IMR-90 (cell line): ENCODE results near the gene GGT6.

Experiments used
- MAFK ChIP-seq: IDR thresholded peaks from 2 replicates; pipeline ENCODE4 v1.6.1; 2012; ENCODE audit warnings: low read depth, low read length, improper control_type of control experiment
- MXI1 ChIP-seq: IDR thresholded peaks from 2 replicates; pipeline ENCODE4 v1.6.1; 2012; ENCODE audit warnings: low read depth, mild to moderate bottlenecking, low read length, moderate library complexity, borderline replicate concordance
- RFX5 ChIP-seq: IDR thresholded peaks from 2 replicates; pipeline ENCODE4 v1.8.0; 2012; ENCODE audit warnings: low read depth, mild to moderate bottlenecking, low read length, moderate library complexity
- TF ChIP-seq, protein P1 (sequence below): conservative IDR thresholded peaks from 2 replicates; pipeline ENCODE4 v1.5.1; 2012; ENCODE audit warnings: mild to moderate bottlenecking, low read depth, low read length, improper control_type of control experiment

DNA sequence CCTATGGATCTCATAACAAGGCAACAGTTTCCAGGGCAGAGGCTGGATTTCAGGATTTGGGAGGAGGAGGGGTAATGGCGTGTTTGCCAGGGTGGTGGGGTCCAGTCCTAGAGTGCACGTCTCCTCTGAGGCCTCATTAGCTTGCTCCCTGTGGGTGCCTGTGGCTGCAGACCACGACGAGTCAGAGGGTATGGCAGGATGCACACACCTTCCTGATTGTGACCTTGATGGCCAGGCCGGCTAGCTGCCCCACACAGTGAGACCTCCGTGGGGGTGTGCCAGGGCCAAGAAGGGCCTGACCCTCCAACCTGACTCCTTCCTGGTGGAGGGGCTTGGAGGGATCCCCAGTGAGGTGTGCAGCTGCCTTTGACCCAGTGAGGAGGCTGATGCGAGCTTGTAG, 19.9 kb upstream of the GGT6 start:
- no peak for TF ChIP-seq MAFK
- TF ChIP-seq, protein P1, sequence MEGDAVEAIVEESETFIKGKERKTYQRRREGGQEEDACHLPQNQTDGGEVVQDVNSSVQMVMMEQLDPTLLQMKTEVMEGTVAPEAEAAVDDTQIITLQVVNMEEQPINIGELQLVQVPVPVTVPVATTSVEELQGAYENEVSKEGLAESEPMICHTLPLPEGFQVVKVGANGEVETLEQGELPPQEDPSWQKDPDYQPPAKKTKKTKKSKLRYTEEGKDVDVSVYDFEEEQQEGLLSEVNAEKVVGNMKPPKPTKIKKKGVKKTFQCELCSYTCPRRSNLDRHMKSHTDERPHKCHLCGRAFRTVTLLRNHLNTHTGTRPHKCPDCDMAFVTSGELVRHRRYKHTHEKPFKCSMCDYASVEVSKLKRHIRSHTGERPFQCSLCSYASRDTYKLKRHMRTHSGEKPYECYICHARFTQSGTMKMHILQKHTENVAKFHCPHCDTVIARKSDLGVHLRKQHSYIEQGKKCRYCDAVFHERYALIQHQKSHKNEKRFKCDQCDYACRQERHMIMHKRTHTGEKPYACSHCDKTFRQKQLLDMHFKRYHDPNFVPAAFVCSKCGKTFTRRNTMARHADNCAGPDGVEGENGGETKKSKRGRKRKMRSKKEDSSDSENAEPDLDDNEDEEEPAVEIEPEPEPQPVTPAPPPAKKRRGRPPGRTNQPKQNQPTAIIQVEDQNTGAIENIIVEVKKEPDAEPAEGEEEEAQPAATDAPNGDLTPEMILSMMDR = no peak
- no peak for TF ChIP-seq MXI1
- no peak for TF ChIP-seq RFX5
